ENCODE data around the gene PIK3R3.
"Not testable (repeated sequence)": the region's sequence is repeated elsewhere in the genome, so short reads cannot be mapped to it uniquely, and the experiment has no call there.

PIK3R3 gene

DNA sequence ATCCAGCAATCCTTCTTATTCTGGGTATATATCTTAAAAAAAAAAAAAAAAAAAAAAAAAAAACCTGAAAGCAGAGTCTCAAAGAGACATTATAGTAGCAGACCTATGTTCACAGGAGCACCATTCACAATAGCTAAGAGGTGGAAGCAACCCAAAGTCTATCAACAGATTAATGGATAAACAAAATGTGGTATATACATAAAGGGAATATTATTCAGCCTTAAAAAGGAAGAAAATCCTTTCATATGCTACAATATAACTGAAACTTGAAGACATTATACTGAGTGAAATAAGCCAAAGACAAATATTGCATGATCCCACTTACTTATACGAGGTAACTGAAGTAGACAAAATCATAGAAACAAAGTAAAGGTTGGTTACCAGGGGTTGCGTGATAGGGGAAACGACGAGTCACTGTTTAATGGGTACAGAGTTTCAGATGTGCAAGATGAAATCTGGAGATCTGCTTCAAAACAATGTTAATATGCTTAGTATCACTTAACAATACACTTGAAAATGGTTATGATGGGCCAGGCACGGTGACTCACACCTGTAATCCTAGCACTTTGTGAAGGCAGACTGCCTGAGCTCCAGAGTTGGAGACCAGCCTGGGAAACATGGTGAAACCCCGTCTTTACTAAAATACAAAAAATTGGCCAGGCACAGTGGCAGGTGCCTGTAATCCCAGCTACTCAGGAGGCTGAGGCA lies 29.5 kb downstream of the PIK3R3 start:
- no peak for DNase-seq (ENCODE audit: low spot score)

- no peak for DNase-seq (ENCODE audit: low spot score)
These were observed 33.2 kb downstream of the PIK3R3 start for GRCh38 chr1:46099215-46099614.

DNA sequence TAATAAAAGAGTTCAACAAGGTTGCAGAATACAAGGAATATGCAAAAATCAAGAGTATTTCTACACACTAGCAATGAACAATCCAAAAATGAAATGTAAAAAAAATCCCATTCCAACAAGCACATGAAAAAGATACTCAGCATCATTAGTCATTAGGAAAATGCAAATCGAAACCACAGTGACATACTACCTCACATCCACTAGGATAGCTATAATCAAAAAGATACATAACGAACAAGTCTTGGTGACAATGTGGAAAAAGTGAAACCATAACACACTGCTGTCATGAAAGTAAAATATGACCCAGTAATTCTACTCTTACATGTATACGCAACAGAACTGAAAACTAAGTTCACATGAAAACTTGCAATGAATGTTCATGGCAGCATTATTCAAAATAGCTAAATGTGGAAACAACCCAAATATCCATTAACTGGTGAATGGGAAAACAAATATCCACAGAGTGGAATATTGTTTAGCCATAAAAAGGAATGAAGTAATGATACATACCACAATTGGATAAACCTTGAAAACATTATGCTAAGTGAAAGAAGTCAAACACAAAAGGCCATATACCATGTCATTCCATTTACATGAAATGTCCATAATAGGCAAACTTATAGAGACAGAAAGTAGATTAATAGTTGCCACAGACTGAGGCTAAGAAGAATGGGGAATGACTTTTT lies 34.3 kb downstream of the PIK3R3 start:
- no peak for DNase-seq (ENCODE audit: low spot score)

DNA sequence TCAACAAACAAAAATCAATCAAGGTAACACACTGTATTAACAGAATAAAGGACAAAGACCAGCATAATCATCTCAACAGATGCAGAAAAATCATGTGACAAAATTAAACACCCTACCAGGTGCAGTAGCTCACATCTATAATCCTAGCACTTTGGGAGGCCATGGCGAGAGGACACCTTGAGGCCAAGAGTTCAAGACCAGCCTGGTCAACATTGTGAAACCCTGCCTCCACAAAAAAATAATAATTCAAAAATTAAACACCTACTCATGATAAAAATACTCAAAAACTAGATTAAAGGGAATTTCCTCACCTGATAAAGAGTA lies 35.3 kb downstream of the PIK3R3 start:
- no peak for DNase-seq (ENCODE audit: low spot score)

GRCh38 chr1:46096269-46097148 lies 35.9 kb downstream of the PIK3R3 start:
- DNase-seq (ENCODE audit: low spot score), result no peak

- not testable (repeated sequence) for DNase-seq (ENCODE audit: low spot score)
These were observed 37.3 kb downstream of the PIK3R3 start for GRCh38 chr1:46095110-46095509.

- no peak for DNase-seq (ENCODE audit: low spot score)
These were observed 37.9 kb downstream of the PIK3R3 start for GRCh38 chr1:46094471-46095005.

GRCh38 chr1:46093832-46094231 lies 38.6 kb downstream of the PIK3R3 start:
- DNase-seq (ENCODE audit: low spot score), result not testable (repeated sequence)

DNA sequence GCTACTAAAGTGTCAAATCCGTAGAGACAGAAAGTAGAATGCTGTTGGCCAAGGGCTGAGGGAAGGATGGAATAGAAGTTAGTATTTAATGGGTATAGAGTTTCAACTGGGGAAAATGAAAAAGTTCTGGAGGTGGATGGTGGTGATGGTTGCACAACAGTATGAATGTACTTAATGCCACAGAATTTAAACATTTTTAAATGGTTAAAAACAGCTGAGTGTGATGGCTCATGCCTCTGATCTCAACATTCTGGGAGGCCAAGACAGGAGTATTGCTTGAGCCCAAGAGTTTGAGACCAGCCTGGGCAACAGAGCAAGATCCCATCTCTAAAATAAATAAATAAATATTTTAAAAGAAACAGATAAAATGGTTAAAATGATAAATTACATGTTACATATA lies 44.5 kb downstream of the PIK3R3 start:
- DNase-seq (ENCODE audit: low spot score), result no peak

DNA sequence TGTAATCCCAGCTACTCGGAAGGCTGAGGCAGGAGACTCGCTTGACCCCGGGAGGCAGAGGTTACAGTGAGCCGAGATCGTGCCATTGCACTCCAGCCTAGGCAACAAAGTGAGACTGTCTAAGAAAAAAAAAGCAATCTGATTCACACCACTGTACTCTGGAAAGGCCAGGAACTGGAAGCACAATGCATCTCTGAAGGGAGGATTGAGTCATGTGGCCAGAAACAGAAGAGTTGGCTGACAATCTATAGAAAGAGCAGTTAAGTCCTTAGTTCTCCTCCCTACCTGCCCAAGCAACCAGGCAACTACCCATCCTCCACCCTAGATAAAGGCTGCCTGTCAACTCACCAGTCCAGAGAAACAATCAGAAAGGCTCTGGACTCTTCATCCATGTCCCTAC lies 45.9 kb downstream of the PIK3R3 start:
- DNase-seq (ENCODE audit: low spot score), result no peak

GRCh38 chr1:46084553-46085451 lies 47.6 kb downstream of the PIK3R3 start:
- no peak for DNase-seq (ENCODE audit: low spot score)

DNA sequence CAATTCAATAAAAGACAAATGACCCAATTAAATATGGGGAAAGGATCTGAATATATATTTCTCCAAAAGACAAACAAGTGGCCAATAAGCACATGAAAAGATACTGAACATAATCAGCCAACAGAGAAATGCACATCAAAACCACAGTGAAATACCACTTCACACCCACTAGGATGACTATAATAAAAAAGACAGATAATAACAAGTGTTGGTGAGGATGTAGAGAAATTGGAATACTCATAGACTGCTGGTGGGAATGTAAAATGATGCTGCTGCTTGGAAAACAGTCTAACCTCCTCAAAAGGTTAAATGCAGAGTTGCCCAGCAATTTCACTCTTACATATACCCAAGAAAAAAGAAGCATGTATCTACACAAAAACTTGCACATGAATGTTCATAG lies 48.9 kb downstream of the PIK3R3 start:
- DNase-seq (ENCODE audit: low spot score), result no peak

GRCh38 chr1:46081619-46082018 lies 50.8 kb downstream of the PIK3R3 start:
- DNase-seq (ENCODE audit: low spot score), result no peak

DNA sequence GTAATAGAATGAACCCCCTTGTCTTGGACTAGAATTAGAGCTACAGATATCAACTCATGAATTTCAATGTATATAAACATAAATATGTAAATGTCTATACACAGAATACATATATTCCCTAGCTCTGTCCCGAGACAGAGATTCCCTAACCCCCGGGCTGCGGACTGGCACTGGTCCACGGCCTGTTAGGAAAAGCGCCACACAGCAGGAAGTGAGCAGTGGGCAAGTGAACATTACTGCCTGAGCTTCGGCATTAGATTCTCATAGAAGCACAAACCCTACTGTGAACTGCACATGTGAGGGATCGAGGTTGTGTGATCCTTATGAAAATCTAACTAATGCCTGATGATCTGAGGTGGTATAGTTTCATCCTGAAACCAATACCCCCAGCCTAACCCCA lies 51.2 kb downstream of the PIK3R3 start:
- DNase-seq (ENCODE audit: low spot score), result no peak

- DNase-seq (ENCODE audit: low spot score), result no peak
These were observed 52.2 kb downstream of the PIK3R3 start for GRCh38 chr1:46080257-46080656.

- no peak for DNase-seq (ENCODE audit: low spot score)
These were observed 54.8 kb downstream of the PIK3R3 start for GRCh38 chr1:46077644-46078043.

- no peak for DNase-seq (ENCODE audit: low spot score)
These were observed 56.1 kb downstream of the PIK3R3 start for GRCh38 chr1:46076343-46076742.

DNA sequence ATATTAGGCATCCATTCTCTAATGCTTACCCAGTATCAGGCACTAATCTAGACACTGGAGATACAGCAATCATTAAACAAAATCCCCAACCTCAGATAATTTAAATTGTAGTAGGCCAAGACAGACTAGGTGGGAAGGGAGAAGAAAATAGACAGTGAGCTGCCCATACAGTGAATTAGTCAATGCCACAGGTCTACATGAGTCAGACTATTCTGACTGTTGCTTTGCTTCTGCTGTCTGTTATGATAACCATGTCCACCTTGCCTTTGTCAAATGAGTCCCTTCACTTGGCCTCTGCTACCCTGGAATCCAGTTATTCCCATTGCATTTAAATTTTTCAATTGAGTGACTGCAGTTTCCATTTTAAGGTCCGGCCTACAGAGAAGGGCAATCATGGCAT lies 59.5 kb downstream of the PIK3R3 start:
- DNase-seq (ENCODE audit: low spot score), result no peak

GRCh38 chr1:46070164-46070814 lies 62.1 kb downstream of the PIK3R3 start:
- DNase-seq (ENCODE audit: low spot score), result no peak

DNA sequence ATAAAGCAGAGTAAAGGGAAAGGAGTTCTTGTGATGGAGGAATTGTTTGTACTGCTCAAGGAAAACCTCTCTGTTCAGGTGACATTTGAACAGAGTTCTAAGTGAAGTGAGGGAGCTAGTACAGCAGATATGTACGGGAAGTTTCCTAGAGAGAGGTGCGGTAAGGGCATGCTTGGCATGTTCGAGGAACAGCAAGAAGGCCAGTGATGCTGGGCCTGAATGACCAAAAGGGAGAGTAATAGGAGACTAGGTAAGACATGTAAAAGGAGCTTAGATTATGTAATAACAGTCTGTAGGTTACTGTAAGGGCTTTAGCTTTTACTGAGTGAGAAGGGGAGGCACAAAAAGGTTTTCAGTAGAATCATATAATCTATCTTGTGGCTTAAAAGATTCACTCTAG lies 63.9 kb downstream of the PIK3R3 start:
- DNase-seq (ENCODE audit: low spot score), result no peak

DNA sequence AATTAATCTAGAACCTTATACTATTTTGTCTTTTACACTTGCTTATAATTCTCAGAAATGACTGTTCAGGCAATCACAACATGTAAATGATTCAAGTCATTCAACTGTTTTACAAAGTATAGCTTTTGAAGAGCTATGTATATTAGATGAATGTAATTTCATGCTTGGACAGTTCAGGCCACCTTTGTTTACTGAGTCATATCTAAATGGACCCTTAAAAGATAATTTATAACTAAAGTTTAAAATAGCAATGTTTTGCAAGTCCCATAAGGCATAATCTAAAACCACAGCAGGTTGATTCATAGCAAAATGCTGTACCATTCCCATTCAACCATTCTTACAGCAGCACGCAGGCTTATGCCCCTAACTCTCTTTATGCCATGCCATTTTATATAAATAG lies 64.8 kb downstream of the PIK3R3 start:
- DNase-seq (ENCODE audit: low spot score), result no peak
